ENCODE measurements around the gene MRPL23.

Gene MRPL23

DNA sequence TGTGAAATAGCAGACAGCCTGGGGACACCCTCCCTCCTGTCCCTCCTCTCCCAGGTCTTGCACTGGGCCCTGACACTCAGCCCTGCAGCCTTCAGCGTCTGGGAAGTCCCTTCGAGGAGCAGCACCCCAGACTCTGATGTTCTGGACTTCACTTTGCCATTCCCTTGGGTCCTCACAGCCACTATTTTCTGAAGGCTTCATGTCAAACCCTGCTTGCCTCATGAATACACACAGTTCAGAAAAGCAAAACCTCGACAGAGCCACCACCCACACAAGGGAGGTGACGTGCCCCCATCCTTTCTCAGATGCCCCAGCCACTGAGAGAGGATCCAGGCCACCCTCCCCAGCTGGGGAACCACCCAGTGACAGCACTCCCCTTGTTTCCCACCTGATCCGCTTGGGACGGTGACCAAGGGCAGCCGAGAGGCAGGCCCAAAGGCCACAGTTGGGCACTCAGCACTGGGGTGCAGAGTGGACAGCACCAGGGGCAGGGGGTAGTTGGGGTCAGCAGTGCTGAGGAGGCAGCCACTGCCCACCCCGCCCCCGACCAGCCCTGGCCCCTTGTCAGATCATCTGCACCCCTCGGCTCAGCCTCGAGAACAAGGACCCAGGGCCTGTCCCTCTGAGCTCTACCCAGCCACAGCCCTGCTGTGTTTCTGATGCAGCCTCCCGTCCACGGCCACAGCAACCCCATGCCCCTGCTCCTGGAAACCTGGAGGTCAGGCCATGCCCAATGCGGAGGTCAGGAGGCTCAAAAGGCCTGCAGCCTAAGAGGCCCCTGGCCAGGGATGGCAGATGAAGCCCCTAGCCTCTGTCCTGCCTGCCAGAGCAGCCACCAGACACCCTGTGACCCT lies 30.8 kb upstream of the MRPL23 start:
- Histone ChIP-seq H3K27ac (ENCODE audit: low read depth in 2 of 2, low read length in 2 of 2) (no peak overlapping the region), H3K27me3 (ENCODE audit: control insufficient read depth in 2 of 2, insufficient read depth in 2 of 2, low read length in 2 of 2) (no peaks in the 10 kb centered on the region), H3K36me3 (ENCODE audit: control insufficient read depth in 2 of 2, insufficient read depth in 2 of 2, low read length in 2 of 2) (no peaks in the 10 kb centered on the region), H3K4me1 (ENCODE audit: control insufficient read depth in 2 of 2, insufficient read depth in 2 of 2, low read length in 2 of 2) (no peaks in the 10 kb centered on the region), H3K9me3 (ENCODE audit: control insufficient read depth in 2 of 2, low read length in 2 of 2) (no peaks in the 10 kb centered on the region), H3K4me3 (ENCODE audit: low read length in 2 of 2) (no peak overlapping the region), H3K9ac (ENCODE audit: low read depth in 1 of 2, low read length in 2 of 2) (no peak overlapping the region)

DNA sequence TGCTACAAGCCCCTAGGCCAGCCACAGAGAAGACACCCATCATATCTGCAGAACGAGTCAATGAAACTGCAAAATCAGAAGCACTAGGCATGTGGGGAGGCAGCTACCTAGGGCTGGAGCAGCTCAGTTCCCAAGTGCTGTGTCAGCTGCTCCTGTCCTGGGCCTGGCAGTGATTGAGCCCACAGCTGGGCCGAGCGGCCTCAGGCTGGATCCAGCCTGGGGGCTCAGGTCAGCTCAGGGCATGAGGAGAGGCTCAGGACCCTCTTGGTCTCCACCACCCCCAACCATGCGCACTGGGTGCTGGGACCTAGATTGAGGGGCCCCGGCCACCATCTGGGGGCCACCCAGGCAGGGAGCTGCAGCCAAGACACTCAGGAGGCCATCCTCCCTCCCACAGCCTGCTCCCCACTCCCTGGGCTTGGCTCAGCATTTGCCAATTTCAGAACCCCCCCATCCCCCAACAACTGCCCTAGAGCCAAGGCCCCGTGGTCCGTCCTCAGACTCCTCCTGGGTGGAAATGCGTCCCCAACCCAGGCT lies 30.1 kb upstream of the MRPL23 start:
- no peaks in the 10 kb centered on the region for H3K36me3 ChIP-seq (ENCODE audit: control insufficient read depth in 2 of 2, insufficient read depth in 2 of 2, low read length in 2 of 2)

DNA sequence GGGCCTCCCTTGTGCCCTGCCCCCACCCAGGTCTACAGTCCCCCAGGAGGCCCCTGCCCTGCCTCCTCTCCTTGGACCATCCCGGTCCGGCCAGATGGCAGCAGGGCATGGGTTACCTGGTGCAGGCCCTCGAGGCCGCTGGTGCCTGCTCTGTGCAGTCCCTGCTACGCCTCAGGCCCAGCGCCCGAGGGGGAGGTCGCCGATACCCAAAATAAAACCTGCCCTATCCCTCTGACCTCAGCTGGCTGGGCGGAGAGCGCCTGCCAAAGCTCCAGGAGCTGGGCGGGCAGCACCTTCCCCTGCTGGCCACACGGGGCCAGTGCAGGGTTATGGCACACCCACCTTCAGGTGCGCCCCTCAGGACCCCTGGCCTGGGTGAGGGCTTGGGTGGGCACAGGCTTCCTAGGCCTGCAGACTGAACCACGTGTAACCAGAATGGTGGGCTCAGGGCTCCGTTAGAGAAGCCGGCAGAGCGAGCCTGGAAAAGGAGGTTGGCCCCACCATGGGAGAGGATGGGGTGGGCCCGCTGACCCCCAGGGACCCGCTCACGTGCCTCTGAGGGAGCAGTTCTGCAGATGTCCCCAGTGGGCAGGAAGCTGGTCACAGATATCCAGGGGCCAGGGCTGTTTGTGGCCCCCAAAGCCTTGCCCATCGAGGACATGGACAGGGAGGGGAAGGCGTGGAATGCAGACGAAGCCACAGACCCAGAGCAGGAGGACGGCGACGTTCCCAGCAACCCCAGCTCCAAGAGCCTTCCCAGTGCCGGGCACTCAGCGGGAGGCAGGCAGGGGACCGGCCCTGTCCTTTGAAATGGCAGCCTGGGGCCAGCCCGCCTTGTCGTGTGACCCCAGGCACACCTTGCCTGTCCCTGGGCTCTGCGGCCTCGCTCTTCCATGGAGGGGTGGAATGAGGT lies 29.4 kb upstream of the MRPL23 start:
- Histone ChIP-seq H3K27ac (ENCODE audit: low read depth in 2 of 2, low read length in 2 of 2) (no peak overlapping the region), H3K36me3 (ENCODE audit: control insufficient read depth in 2 of 2, insufficient read depth in 2 of 2, low read length in 2 of 2) (no peaks in the 10 kb centered on the region), H3K9me3 (ENCODE audit: control insufficient read depth in 2 of 2, low read length in 2 of 2) (no peaks in the 10 kb centered on the region), H3K9ac (ENCODE audit: low read depth in 1 of 2, low read length in 2 of 2) (no peak overlapping the region), H3K27me3 (ENCODE audit: control insufficient read depth in 2 of 2, insufficient read depth in 2 of 2, low read length in 2 of 2) (no peaks in the 10 kb centered on the region), H3K4me1 (ENCODE audit: control insufficient read depth in 2 of 2, insufficient read depth in 2 of 2, low read length in 2 of 2) (no peaks in the 10 kb centered on the region), H3K4me3 (ENCODE audit: low read length in 2 of 2) (no peak overlapping the region)

More for the DNA sequence above, 30.1 kb upstream of the MRPL23 start:
- no peak overlapping the region for H3K4me3 ChIP-seq (ENCODE audit: low read length in 2 of 2)
- no peak overlapping the region for H3K9ac ChIP-seq (ENCODE audit: low read depth in 1 of 2, low read length in 2 of 2)
- no peaks in the 10 kb centered on the region for H3K4me1 ChIP-seq (ENCODE audit: control insufficient read depth in 2 of 2, insufficient read depth in 2 of 2, low read length in 2 of 2)
- H3K27me3 ChIP-seq (ENCODE audit: control insufficient read depth in 2 of 2, insufficient read depth in 2 of 2, low read length in 2 of 2), result no peaks in the 10 kb centered on the region
- H3K9me3 ChIP-seq (ENCODE audit: control insufficient read depth in 2 of 2, low read length in 2 of 2), result no peaks in the 10 kb centered on the region
- no peak overlapping the region for H3K27ac ChIP-seq (ENCODE audit: low read depth in 2 of 2, low read length in 2 of 2)

DNA sequence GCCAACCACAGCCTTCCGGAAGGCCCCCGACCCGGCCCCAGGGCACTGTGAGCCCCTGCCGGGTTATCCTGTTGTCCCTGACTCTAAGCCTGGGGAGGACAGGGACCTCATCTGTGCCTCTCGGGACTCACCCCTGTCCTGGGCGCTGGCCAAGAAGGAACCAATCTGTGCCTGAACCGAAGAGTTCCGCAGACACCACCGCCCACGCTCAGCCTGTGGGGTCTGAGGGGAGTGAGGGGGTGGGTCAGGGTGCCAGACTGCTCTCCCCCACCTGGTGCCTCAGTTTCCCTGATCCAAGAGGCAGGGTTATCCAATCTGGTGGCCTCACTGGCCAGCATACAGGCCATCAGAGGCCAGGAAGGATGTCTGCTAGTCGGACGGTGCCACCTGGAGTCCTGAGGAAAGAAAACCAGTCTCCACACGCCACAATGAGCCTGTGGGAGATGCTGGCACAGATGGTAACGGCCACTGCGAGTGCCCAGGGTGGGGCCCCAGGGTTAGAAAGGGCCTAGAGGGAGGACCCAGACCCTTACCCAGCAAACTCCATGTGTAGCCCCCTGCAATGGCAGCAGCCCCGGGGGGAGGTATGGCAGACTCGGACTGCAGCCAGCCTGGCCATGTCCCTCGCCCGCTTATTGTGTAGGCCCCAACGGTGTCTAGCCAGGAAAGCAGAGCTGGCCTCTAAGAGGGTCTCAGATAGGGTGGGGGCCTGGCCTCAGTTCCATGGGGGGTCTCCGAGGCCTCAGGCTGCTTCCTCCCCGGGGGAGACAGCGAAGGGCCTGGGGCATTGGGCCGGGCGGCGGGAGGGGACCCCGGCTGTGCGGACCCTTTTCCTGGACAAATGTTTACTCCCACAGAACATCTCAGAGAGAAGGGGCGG lies 28.5 kb upstream of the MRPL23 start:
- Histone ChIP-seq H3K4me3 (ENCODE audit: low read length in 2 of 2) (no peak overlapping the region), H3K36me3 (ENCODE audit: control insufficient read depth in 2 of 2, insufficient read depth in 2 of 2, low read length in 2 of 2) (no peaks in the 10 kb centered on the region), H3K9ac (ENCODE audit: low read depth in 1 of 2, low read length in 2 of 2) (no peak overlapping the region), H3K4me1 (ENCODE audit: control insufficient read depth in 2 of 2, insufficient read depth in 2 of 2, low read length in 2 of 2) (no peaks in the 10 kb centered on the region), H3K27ac (ENCODE audit: low read depth in 2 of 2, low read length in 2 of 2) (no peak overlapping the region), H3K27me3 (ENCODE audit: control insufficient read depth in 2 of 2, insufficient read depth in 2 of 2, low read length in 2 of 2) (no peaks in the 10 kb centered on the region), H3K9me3 (ENCODE audit: control insufficient read depth in 2 of 2, low read length in 2 of 2) (no peaks in the 10 kb centered on the region)

DNA sequence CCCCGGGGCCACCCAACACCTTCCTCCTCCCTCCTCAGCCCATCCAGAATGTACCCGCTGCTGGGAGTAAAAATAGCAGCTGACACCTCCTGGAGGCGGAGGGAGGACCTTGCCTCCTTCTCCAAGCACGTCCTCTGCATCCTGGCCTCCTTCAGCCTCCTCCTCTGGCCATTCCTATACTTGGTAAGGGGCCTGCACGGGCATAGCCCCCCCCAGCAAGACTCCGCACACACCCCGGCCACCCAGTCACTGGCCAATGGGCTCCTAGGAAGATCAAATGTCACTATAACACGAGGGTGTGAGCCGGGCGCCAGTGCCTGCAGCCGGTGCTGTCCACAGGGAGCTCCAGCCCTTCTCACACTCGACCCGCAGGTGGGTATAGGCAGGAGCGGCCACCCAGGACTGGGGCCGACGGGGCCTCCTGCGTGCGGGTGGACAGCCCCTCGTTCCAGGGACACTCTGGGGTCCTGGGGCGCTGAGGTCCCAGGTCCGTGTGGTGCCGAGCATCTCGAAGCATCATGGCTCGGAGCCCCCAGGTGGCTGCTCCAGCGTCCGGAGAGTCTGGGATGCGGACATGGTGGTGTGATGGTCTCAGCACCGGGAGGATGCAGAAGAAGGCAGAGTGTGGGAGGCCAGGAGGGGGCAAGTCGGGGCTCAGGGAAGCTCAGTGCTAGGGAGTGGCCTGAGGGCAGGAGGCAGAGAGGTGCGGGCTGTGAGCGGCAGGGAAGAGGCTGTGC lies 27.6 kb upstream of the MRPL23 start, which contains the start of gene TNNT3:
Gene TNNT3, plus strand, starts transcription at position 313 of the 737 bp plus-strand sequence. CDS start 3,172 bp downstream, outside the sequence.
- H3K4me1 ChIP-seq (ENCODE audit: control insufficient read depth in 2 of 2, insufficient read depth in 2 of 2, low read length in 2 of 2), result no peaks in the 10 kb centered on the region

DNA sequence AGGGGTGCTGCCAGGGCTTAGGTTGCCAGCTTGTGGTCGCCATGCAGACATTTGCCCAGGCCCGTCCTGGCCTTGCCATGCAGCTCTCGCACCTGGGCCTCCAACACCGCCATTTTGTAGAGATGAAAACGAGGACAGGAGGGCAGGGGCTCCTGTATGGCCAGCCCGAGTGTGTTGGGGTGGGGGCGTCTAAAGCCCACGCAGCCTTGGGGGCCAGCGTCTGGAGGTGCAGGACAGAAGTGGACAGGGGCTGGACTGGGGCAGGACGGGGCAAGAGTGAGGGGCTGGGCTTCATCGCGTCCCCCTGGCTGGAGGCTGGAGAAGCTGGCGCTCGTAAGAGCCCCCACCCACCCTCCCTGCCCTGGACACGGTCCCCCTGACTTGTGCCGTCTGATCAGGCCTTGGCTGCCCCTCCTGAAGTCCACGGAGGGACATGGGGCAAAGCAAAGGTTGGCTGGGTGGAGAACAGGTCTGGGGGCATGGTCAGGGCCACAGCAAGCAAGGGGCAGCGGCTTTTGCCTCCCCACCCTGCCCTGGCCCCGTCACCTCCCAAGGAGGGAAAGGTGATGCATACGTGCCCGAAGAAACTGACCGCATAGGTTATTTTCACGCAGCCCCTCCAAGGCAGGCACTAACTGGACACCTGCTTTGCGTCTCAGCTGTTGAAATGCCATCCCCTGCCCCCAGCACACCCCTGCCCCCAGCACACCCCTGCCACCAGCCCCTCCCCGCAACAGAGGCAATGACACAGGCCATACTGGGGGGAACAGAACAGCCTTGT lies 26.8 kb upstream of the MRPL23 start:
- no peaks in the 10 kb centered on the region for H3K4me1 ChIP-seq (ENCODE audit: control insufficient read depth in 2 of 2, insufficient read depth in 2 of 2, low read length in 2 of 2)
- no peaks in the 10 kb centered on the region for H3K27me3 ChIP-seq (ENCODE audit: control insufficient read depth in 2 of 2, insufficient read depth in 2 of 2, low read length in 2 of 2)
- H3K27ac ChIP-seq (ENCODE audit: low read depth in 2 of 2, low read length in 2 of 2), result no peak overlapping the region
- no peaks in the 10 kb centered on the region for H3K36me3 ChIP-seq (ENCODE audit: control insufficient read depth in 2 of 2, insufficient read depth in 2 of 2, low read length in 2 of 2)
- H3K9me3 ChIP-seq (ENCODE audit: control insufficient read depth in 2 of 2, low read length in 2 of 2), result no peaks in the 10 kb centered on the region
- no peak overlapping the region for H3K9ac ChIP-seq (ENCODE audit: low read depth in 1 of 2, low read length in 2 of 2)
- no peak overlapping the region for H3K4me3 ChIP-seq (ENCODE audit: low read length in 2 of 2)

More for the DNA sequence above, 27.6 kb upstream of the MRPL23 start, which contains the start of gene TNNT3:
- no peaks in the 10 kb centered on the region for H3K27me3 ChIP-seq (ENCODE audit: control insufficient read depth in 2 of 2, insufficient read depth in 2 of 2, low read length in 2 of 2)
- H3K4me3 ChIP-seq (ENCODE audit: low read length in 2 of 2), result no peak within 1 kb of the TSS
- no peaks in the 10 kb centered on the region for H3K9me3 ChIP-seq (ENCODE audit: control insufficient read depth in 2 of 2, low read length in 2 of 2)
- no peak within 1 kb of the TSS for H3K9ac ChIP-seq (ENCODE audit: low read depth in 1 of 2, low read length in 2 of 2)
- no peak within 1 kb of the TSS for H3K27ac ChIP-seq (ENCODE audit: low read depth in 2 of 2, low read length in 2 of 2)
- no peaks in the 10 kb centered on the region for H3K36me3 ChIP-seq (ENCODE audit: control insufficient read depth in 2 of 2, insufficient read depth in 2 of 2, low read length in 2 of 2)

DNA sequence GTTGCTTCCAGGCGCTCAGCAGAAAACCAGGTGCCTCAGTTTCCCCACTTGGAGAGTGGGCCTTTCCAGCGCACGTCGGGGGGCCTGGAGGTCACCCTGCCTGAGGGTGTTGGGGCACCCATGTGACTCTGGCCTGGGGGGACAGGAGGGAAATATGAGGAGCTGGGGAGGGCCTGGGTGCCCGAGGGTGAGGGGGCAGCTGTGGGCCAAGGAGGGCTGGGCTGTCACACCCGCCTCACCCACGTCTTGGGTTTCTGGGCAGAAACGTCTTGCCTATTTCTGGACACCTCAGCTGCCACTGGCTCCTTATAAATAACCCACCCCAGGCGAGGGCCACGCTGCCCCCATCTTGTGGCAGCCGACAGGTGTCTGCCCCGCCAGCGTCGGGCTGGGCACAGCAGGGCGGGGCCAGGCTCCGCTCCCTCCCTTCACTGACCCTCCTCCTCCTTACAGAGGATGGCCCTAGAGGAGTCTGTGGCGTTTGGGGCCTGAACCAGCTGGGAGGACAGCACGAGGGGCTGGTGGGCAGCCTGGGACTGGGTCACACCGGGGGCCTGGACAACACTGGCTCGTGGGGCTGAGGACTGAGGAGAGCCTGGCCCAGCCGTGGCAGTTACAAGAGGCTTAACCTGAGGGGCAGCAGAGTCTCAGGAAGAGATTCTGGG lies 26.1 kb upstream of the MRPL23 start:
- Histone ChIP-seq H3K9me3 (ENCODE audit: control insufficient read depth in 2 of 2, low read length in 2 of 2) (no peaks in the 10 kb centered on the region), H3K4me3 (ENCODE audit: low read length in 2 of 2) (no peak overlapping the region), H3K9ac (ENCODE audit: low read depth in 1 of 2, low read length in 2 of 2) (no peak overlapping the region), H3K27ac (ENCODE audit: low read depth in 2 of 2, low read length in 2 of 2) (no peak overlapping the region), H3K36me3 (ENCODE audit: control insufficient read depth in 2 of 2, insufficient read depth in 2 of 2, low read length in 2 of 2) (no peaks in the 10 kb centered on the region), H3K4me1 (ENCODE audit: control insufficient read depth in 2 of 2, insufficient read depth in 2 of 2, low read length in 2 of 2) (no peaks in the 10 kb centered on the region), H3K27me3 (ENCODE audit: control insufficient read depth in 2 of 2, insufficient read depth in 2 of 2, low read length in 2 of 2) (no peaks in the 10 kb centered on the region)

DNA sequence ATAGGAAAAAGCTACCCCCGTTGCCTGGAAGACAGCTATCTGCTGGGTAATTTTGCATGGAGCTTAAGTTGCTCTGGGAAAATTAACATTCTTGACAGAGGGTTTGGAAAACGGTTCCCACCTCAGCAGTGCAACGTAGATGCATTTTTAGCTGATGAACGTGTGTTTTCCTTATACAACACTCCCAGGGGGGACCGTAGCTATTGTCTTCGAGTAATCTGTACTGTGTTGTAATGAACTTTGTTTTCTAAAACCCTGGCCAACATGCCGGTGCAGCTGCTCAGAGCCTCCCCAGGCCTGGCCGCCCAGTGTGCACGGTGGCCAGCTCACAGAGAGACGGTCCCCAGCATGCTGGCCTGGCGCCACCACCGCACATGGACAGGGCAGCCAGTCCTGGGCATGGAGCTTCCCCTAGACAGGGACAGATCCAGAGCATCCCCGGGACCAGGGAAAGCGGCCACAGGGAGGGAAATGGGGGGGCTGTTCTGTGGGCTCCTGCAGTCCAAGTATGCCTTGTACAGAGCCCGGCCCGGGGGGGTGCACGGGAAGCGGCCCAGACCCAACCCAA lies 25.5 kb upstream of the MRPL23 start:
- H3K27ac ChIP-seq (ENCODE audit: low read depth in 2 of 2, low read length in 2 of 2), result no peak overlapping the region
- no peaks in the 10 kb centered on the region for H3K36me3 ChIP-seq (ENCODE audit: control insufficient read depth in 2 of 2, insufficient read depth in 2 of 2, low read length in 2 of 2)
- H3K4me3 ChIP-seq (ENCODE audit: low read length in 2 of 2), result no peak overlapping the region
- no peak overlapping the region for H3K9ac ChIP-seq (ENCODE audit: low read depth in 1 of 2, low read length in 2 of 2)
- H3K9me3 ChIP-seq (ENCODE audit: control insufficient read depth in 2 of 2, low read length in 2 of 2), result no peaks in the 10 kb centered on the region
- no peaks in the 10 kb centered on the region for H3K4me1 ChIP-seq (ENCODE audit: control insufficient read depth in 2 of 2, insufficient read depth in 2 of 2, low read length in 2 of 2)
- no peaks in the 10 kb centered on the region for H3K27me3 ChIP-seq (ENCODE audit: control insufficient read depth in 2 of 2, insufficient read depth in 2 of 2, low read length in 2 of 2)
